Duodenal mucosa (tissue), 2 donors: ENCODE results near the gene GABPA.
"Not testable (repeated sequence)": the region's sequence is repeated elsewhere in the genome, so short reads cannot be mapped to it uniquely, and the experiment has no call there.

Source experiments
- H3K27ac ChIP-seq: one replicate; pipeline ENCODE4 v1.7.0; 2013; ENCODE audit warnings: low read depth, low read length
- H3K27me3 ChIP-seq, 2 donors: one replicate each; pipeline ENCODE4 v1.7.0; 2013; ENCODE audit warnings: low read length in 2 of 2, control low read depth in 1 of 2; ENCODE audit not compliant: insufficient read depth in 2 of 2, control insufficient read depth in 1 of 2
- H3K36me3 ChIP-seq, 2 donors: one replicate each; pipeline ENCODE4 v1.7.0; 2013; ENCODE audit warnings: low read length in 2 of 2, control low read depth in 1 of 2; ENCODE audit not compliant: insufficient read depth in 2 of 2, control insufficient read depth in 1 of 2
- H3K4me1 ChIP-seq, 2 donors: one replicate each; pipeline ENCODE4 v1.7.0; 2013; ENCODE audit warnings: low read length in 2 of 2, control low read depth in 1 of 2; ENCODE audit not compliant: insufficient read depth in 2 of 2, control insufficient read depth in 1 of 2
- H3K4me3 ChIP-seq, 2 donors: one replicate each; pipeline ENCODE4 v1.7.0; 2013; ENCODE audit warnings: low read length in 2 of 2, low read depth in 1 of 2
- H3K9ac ChIP-seq, 2 donors: one replicate each; pipeline ENCODE4 v1.7.0; 2013; ENCODE audit warnings: low read length in 2 of 2, low read depth in 1 of 2
- H3K9me3 ChIP-seq, 2 donors: one replicate each; pipeline ENCODE4 v1.7.0; 2013; ENCODE audit warnings: low read length in 2 of 2, control low read depth in 1 of 2; ENCODE audit not compliant: control insufficient read depth in 1 of 2

Gene GABPA

DNA sequence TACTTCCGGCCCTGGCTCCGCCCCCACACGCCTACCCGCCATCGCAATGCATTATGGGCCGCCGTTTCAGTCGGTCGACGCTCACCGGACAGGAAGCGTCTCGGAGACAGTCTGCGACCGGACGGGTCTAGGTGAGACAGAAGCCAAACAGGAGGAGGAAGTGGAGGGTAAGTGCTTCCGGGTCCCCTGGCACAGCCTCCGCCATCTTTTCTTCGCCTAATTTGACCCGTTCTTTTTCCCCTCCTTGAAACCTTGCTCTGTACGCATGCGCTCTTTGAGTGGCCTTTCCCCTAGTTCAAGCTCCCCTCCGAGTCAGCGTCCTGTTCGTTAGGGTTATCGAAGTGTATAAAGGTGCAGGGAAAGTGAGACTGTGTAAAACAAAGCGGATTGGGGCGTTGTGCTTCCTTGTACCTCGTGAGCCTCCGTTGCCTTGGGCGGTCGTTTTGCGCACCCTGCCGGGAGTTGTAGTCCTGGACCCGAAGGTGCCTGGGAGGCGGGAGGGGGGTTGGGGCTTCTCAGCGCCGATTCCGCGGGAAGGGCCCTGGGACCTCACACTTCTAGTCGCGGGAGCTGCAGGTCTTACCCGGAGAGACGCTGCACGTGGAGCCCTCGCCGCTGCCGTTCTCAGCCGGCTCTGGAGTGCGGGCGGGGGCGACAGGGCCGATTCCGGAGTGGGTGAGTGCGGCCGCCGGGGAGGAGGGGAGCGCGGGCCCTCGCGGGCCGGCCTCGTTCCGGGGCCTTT is at the start of gene GABPA, which contains the start of gene ATP5PF:
Gene GABPA (plus strand): TSS at position 69 of the 742 bp plus-strand sequence. CDS start 6,627 bp downstream, outside the sequence.
Gene ATP5PF (minus strand): TSS at position 1 of the 742 bp plus-strand sequence. CDS start 5,110 bp downstream, outside the sequence.
- no peaks in the 10 kb centered on the region for H3K27me3 ChIP-seq
- H3K9me3 ChIP-seq, result no peaks in the 10 kb centered on the region
- H3K4me1 ChIP-seq, result peaks cover 21 to 26% of the 10 kb centered on the region in 2 donors

DNA sequence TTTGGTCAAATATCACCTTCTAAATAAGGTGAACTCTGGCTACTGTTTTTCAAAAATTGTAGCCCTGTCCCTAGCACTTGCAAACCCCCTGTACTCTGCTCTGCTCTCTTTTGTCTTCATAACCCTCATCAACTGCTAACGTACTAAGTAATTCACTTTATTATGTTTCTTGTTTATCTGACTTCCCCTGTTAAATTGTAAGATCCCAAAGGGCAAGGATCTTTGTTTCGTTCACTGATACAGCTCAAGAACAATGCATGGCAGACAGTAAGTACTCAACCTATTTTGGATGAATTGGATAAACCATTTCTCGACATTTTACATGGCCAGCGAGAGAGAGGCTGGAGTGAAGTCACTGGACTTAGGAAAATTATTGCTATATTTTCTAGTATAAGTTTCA is 47.0 kb upstream of the GABPA start:
- H3K4me1 ChIP-seq, result no peaks in the 10 kb centered on the region
- no peaks in the 10 kb centered on the region for H3K27me3 ChIP-seq
- no peaks in the 10 kb centered on the region for H3K36me3 ChIP-seq
- H3K4me3 ChIP-seq, result no peak overlapping the region
- H3K9ac ChIP-seq, result no peak overlapping the region
- H3K27ac ChIP-seq, result no peak overlapping the region
- H3K9me3 ChIP-seq, result no peaks in the 10 kb centered on the region

More for the DNA sequence above, at the start of gene GABPA, which contains the start of gene ATP5PF:
- H3K4me3 ChIP-seq, result peak within 1 kb of the TSS; percentile 88 to 96
- H3K9ac ChIP-seq, result peak within 1 kb of the TSS; percentile 96
- H3K36me3 ChIP-seq, result peaks cover 0 to 5% of the 10 kb centered on the region in 2 donors
- peak within 1 kb of the TSS; percentile 99 for H3K27ac ChIP-seq

DNA sequence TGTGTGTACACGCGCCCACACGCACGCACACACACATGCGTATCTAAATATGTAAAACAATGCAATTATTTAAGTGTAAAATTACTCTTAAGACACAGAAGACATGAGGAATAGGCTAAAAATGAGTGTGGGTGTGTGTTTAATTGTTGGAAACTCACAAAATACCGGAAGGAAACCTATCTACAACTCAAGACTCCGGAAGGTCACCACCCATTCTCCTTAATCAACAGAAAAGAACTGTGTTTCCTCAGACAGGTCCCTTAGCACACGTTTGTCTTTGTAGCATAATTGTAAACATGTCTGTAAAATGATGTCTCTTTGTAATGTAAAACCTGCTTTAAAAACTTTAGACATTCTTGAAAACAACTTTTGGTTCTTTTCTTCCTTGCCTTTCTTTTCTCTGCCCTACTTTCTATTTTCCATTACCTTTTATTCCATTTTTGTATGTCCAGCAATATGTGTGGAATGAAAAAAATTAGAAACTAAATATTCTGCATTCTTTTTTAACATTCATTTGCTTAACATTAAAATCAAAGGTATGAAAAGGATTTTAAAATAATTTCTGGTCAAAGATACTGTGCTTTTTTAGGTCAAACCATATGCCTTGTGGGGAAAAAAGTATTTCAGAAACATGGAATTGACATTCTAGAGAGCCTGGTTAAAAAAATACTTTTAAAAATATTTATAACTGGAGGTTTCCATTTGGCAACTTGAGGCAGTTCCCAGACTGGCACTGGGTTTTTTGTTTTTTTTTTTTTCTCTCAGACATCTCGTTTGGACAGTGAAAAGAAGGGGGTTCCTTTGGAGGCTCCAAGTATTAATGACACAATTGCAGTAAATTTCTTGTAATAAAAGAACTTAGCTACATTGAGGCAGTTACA is 46.3 kb upstream of the GABPA start:
- Histone ChIP-seq H3K9ac (no peak overlapping the region), H3K36me3 (no peaks in the 10 kb centered on the region), H3K9me3 (no peaks in the 10 kb centered on the region), H3K27ac (no peak overlapping the region), H3K4me1 (no peaks in the 10 kb centered on the region), H3K27me3 (no peaks in the 10 kb centered on the region), H3K4me3 (no peak overlapping the region)

DNA sequence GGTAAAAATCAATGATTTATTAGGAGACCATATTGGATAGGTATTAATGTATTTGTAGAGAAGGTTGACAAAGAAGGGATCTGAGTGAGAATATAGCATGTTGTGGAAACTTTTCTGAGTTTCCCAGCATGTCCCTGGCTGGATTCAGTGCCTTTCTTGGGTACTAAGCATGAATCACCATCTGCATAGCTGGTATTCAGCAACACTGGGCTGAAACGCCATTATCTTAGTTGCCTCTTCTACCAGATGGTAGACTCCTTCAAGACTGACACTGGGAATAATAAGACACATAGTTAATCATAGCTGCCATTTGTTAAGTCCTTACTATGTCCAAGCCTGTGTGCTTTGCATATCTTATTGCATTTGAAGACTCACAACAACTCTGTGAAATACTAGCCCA is 45.5 kb upstream of the GABPA start:
- no peak overlapping the region for H3K4me3 ChIP-seq
- H3K27me3 ChIP-seq, result no peaks in the 10 kb centered on the region
- H3K9ac ChIP-seq, result no peak overlapping the region
- no peaks in the 10 kb centered on the region for H3K4me1 ChIP-seq
- H3K36me3 ChIP-seq, result no peaks in the 10 kb centered on the region
- no peaks in the 10 kb centered on the region for H3K9me3 ChIP-seq
- H3K27ac ChIP-seq, result no peak overlapping the region

DNA sequence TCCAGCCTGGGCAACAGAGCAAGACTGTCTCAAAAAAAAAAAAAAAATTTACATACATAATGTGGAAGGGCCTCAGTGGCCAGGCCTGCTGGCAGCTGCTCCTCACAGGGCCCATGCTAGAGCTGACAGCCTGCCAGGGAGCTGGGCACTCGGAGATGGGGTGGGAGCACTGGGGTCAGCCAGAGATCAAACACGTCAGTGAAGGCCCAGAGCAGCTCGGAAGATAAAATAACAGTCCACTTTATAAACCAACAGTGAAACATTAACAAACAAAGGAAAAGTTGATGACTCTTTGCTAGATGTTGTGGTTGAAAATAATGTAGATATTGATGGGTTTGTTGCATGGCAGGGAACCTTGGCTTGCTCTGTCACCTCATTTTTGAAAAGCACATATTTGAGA is 42.8 kb upstream of the GABPA start:
- no peaks in the 10 kb centered on the region for H3K27me3 ChIP-seq
- H3K9me3 ChIP-seq, result no peaks in the 10 kb centered on the region
- no peaks in the 10 kb centered on the region for H3K36me3 ChIP-seq
- H3K4me1 ChIP-seq, result no peaks in the 10 kb centered on the region
- no peak overlapping the region for H3K4me3 ChIP-seq
- no peak overlapping the region for H3K27ac ChIP-seq
- no peak overlapping the region for H3K9ac ChIP-seq

DNA sequence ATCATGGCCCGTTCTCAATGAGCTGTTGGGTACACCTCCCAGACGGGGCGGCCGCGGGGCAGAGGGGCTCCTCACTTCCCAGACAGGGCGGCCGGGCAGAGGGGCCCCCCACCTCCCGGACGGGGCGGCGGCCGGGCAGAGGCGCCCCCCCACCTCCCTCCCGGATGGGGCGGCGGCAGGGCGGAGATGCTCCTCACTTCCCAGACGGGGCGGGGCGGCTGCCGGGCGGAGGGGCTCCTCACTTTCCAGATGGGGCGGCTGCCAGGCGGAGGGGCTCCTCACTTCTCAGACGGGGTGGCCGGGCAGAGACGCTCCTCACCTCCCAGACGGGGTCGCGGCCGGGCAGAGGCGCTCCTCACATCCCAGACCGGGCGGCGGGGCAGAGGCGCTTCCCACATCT is 39.3 kb upstream of the GABPA start:
- H3K4me1 ChIP-seq, H3K27ac ChIP-seq, H3K36me3 ChIP-seq, H3K9ac ChIP-seq, H3K27me3 ChIP-seq, H3K4me3 ChIP-seq, H3K9me3 ChIP-seq: not testable (repeated sequence)

DNA sequence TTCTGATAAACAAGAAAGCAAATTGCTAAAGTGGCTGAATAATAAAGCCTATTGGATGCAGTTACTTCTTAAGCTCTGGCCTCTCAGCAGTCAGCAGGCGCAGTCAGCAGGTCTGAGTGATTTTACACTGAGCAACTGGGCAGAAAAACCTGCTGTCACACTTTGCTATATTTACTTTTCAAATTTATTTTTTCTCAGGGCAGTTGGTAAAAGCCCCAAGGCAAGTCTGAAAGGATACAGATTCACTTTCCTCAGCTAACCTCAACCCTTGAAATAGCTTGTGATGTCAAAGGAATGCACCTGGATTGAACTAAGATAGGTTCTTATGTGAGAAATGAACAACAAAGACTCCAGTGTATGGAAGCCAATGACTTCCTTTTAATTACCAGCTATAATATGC is 34.0 kb upstream of the GABPA start:
- no peaks in the 10 kb centered on the region for H3K27me3 ChIP-seq
- no peak overlapping the region for H3K27ac ChIP-seq
- no peaks in the 10 kb centered on the region for H3K4me1 ChIP-seq
- no peak overlapping the region for H3K4me3 ChIP-seq
- H3K36me3 ChIP-seq, result no peaks in the 10 kb centered on the region
- no peaks in the 10 kb centered on the region for H3K9me3 ChIP-seq
- H3K9ac ChIP-seq, result no peak overlapping the region

DNA sequence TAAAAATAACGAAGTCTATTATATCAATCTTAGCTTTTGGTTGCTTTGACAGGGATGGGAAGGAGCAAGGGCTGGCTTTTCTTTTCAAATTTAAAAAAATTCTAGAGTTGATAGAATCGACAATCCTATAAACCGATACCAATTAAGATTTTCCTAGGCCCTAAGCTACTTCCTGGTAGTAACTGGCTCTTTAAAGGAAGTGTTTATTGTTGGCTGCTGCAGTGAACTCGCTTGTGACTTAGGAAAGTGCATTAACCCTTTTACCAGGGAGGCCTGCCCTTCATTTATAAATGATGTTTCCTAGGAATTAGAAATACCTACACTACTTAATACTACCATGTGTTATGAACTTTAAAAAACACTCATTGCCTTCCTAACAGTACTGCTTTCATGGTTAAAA is 33.2 kb upstream of the GABPA start:
- H3K9me3 ChIP-seq, result no peaks in the 10 kb centered on the region
- no peaks in the 10 kb centered on the region for H3K27me3 ChIP-seq
- H3K4me3 ChIP-seq, result no peak overlapping the region
- H3K9ac ChIP-seq, result no peak overlapping the region
- H3K27ac ChIP-seq, result no peak overlapping the region
- no peaks in the 10 kb centered on the region for H3K4me1 ChIP-seq
- no peaks in the 10 kb centered on the region for H3K36me3 ChIP-seq

DNA sequence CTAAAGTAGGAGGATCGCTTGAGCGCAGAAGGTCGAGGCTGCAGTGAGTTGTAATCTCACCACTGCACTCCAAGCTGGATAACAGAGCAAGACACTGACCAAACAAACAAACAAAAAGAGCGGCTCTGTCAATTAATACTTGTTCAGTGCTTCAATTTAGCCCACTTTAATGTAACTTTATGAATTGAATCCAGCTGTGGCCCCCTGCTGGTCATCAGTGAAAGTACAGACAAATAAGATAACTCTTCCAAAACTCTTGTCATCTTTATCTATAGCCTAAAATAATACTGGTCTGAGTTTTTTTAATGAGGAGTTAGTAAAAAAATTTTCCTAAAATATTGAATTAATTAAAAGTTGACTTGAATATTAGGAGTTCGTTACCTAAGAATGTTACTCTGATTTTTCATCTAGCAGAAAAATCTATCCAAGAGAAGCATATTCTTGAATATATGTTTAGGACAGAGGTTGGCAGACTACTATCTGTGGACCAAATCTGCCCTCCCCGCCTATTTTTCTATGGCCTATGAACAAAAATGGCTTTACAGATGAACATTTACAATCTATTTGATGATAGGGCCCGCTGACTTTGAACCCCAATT is 26.2 kb upstream of the GABPA start:
- Histone ChIP-seq H3K36me3 (no peaks in the 10 kb centered on the region), H3K27ac (no peak overlapping the region), H3K4me3 (no peak overlapping the region), H3K4me1 (no peaks in the 10 kb centered on the region), H3K27me3 (no peaks in the 10 kb centered on the region), H3K9ac (no peak overlapping the region), H3K9me3 (no peaks in the 10 kb centered on the region)
